ENCODE measurements around the gene COL4A3. TPM values are rescaled to one million over a fixed set of nuclear protein-coding genes. Genes with fewer than 3 reads are reported as not detected.

COL4A3 gene
- polyA plus RNA-seq, 3 donors = 0.03 TPM; not detected in 2

- Mint-ChIP-seq H3K4me3 (no peak overlapping the region), H3K27me3 (ENCODE audit: low read depth in 3 of 3) (peaks cover 2 to 4% (median 4%) of the 10 kb centered on the region in 3 donors), H3K9me3 (peaks cover 0 to 3% (median 0%) of the 10 kb centered on the region in 7 donors), H3K27ac (no peak overlapping the region), H3K4me1 (no peaks in the 10 kb centered on the region), H3K36me3 (no peaks in the 10 kb centered on the region)
- H3K9ac ChIP-seq (ENCODE audit: insufficient read depth, low read length, poor library complexity, severe bottlenecking) = no peak overlapping the region
- H3K9me3 ChIP-seq (replicated peaks in 1 of 2; ENCODE audit: control insufficient read depth in 1 of 2, insufficient read depth in 1 of 2, low read length in 2 of 2) = no peaks in the 10 kb centered on the region
- no peak for DNase-seq
- H4K20me1 ChIP-seq (ENCODE audit: insufficient read depth, low read length) = no peaks in the 10 kb centered on the region
- no peak overlapping the region for H3K27ac ChIP-seq (ENCODE audit: low read depth in 1 of 2, low read length in 2 of 2)
- no CpG with 5 or more reads among the region's 2 CpGs for WGBS (ENCODE audit: insufficient coverage)
- H3K79me2 ChIP-seq (ENCODE audit: insufficient read depth, low read length) = no peaks in the 10 kb centered on the region
- H2AFZ ChIP-seq (ENCODE audit: insufficient read depth, low read depth, low read length, poor library complexity, severe bottlenecking) = no peak overlapping the region
- H3K36me3 ChIP-seq (replicated peaks in 1 of 2; ENCODE audit: control insufficient read depth in 1 of 2, insufficient read depth in 2 of 2, low read length in 2 of 2) = no peaks in the 10 kb centered on the region
- H3K4me3 ChIP-seq (replicated peaks in 1 of 3; ENCODE audit: low read depth in 2 of 3, low read length in 3 of 3) = no peak overlapping the region
- H3K27me3 ChIP-seq (ENCODE audit: control insufficient read depth in 2 of 2, insufficient read depth in 2 of 2, low read length in 2 of 2) = no peaks in the 10 kb centered on the region
- no peaks in the 10 kb centered on the region for H3K4me1 ChIP-seq (ENCODE audit: control insufficient read depth in 1 of 2, insufficient read depth in 2 of 2, low read length in 2 of 2)
- no peak for TF ChIP-seq CTCF (IDR thresholded peaks at IDR 0.05)
- intact Hi-C loops (cut with micrococcal nuclease) = no loop called here
- no peak overlapping the region for H3K4me2 ChIP-seq (replicated peaks; ENCODE audit: extremely low read depth, low read length, poor library complexity, severe bottlenecking)
Observed at GRCh38 chr2:227234429-227234828, 70.0 kb downstream of the COL4A3 start.

- no peak overlapping the region for H3K9ac ChIP-seq (ENCODE audit: insufficient read depth, low read length, poor library complexity, severe bottlenecking)
- H3K27ac ChIP-seq (ENCODE audit: low read depth in 1 of 2, low read length in 2 of 2) = no peak overlapping the region
- no peak overlapping the region for H3K27ac Mint-ChIP-seq
- no CpG with 5 or more reads among the region's 5 CpGs for WGBS (ENCODE audit: insufficient coverage)
- intact Hi-C loops (cut with micrococcal nuclease) = loop anchor here in 1 of 2 donors (5.0 kb wide), 2 partner anchors 530 to 1565 kb away; no protein-coding TSS in a partner anchor
- no peaks in the 10 kb centered on the region for H3K27me3 ChIP-seq (ENCODE audit: control insufficient read depth in 2 of 2, insufficient read depth in 2 of 2, low read length in 2 of 2)
- H3K4me1 Mint-ChIP-seq = no peaks in the 10 kb centered on the region
- H3K79me2 ChIP-seq (ENCODE audit: insufficient read depth, low read length) = no peaks in the 10 kb centered on the region
- H3K4me3 Mint-ChIP-seq = no peak overlapping the region
- no peaks in the 10 kb centered on the region for H3K9me3 Mint-ChIP-seq
- no peaks in the 10 kb centered on the region for H4K20me1 ChIP-seq (ENCODE audit: insufficient read depth, low read length)
- TF ChIP-seq CTCF (IDR thresholded peaks at IDR 0.05) = no peak
- peaks cover 4 to 9% (median 5%) of the 10 kb centered on the region in 3 donors for H3K27me3 Mint-ChIP-seq (ENCODE audit: low read depth in 3 of 3)
- no peaks in the 10 kb centered on the region for H3K36me3 ChIP-seq (replicated peaks in 1 of 2; ENCODE audit: control insufficient read depth in 1 of 2, insufficient read depth in 2 of 2, low read length in 2 of 2)
- H3K4me1 ChIP-seq (ENCODE audit: control insufficient read depth in 1 of 2, insufficient read depth in 2 of 2, low read length in 2 of 2) = no peaks in the 10 kb centered on the region
- no peak overlapping the region for H3K4me3 ChIP-seq (replicated peaks in 1 of 3; ENCODE audit: low read depth in 2 of 3, low read length in 3 of 3)
- H3K36me3 Mint-ChIP-seq = no peaks in the 10 kb centered on the region
- no peak for DNase-seq
- H3K4me2 ChIP-seq (replicated peaks; ENCODE audit: extremely low read depth, low read length, poor library complexity, severe bottlenecking) = no peak overlapping the region
- no peak overlapping the region for H2AFZ ChIP-seq (ENCODE audit: insufficient read depth, low read depth, low read length, poor library complexity, severe bottlenecking)
- H3K9me3 ChIP-seq (replicated peaks in 1 of 2; ENCODE audit: control insufficient read depth in 1 of 2, insufficient read depth in 1 of 2, low read length in 2 of 2) = no peaks in the 10 kb centered on the region
Observed at GRCh38 chr2:227237786-227238185, 73.4 kb downstream of the COL4A3 start.
